ENCODE measurements around the gene CCNJL. TPM values are rescaled to one million over a fixed set of nuclear protein-coding genes. Genes with fewer than 3 reads are reported as not detected.

CCNJL gene
- total RNA-seq, 1 donor from 2014 or later: 9.4 TPM

DNA sequence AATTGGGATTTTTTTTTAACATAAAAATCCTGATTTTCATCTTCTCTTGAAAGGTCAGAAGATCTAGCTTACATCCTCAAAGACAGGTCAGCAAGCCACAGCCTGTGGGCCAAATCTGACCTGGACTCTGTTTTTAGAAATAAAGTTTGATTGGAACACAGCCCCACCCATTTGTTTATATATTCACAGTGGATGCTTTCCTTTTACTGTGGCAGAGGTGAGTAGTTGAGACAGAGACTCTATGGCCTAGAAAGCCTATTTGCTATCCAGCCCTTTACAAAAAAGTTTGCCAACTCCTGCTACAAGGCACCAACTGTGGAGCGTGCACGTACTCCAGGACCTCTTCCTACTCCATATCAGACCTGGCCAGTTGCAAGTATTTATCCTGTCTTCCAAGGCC lies 13.4 kb upstream of the CCNJL start:
- Histone ChIP-seq H3K4me1 (peaks cover 11% of the 10 kb centered on the region), H3F3A (ENCODE audit: low read depth) (peaks cover 7% of the 10 kb centered on the region), H4K20me1 (ENCODE audit: low read depth) (no peaks in the 10 kb centered on the region), H3K27ac (no peak overlapping the region), H3K79me2 (ENCODE audit: low read depth) (no peaks in the 10 kb centered on the region), H3K36me3 (no peaks in the 10 kb centered on the region), H3K27me3 (no peaks in the 10 kb centered on the region), H3K9ac (no peak overlapping the region), H2AFZ (replicated peaks) (no peak overlapping the region), H3K4me2 (no peak overlapping the region), H3K4me3 (no peak overlapping the region), H3K9me3 (ENCODE audit: low read depth) (no peaks in the 10 kb centered on the region)
- H3K27me3 Mint-ChIP-seq (ENCODE audit: insufficient read depth, low read depth): peaks cover 4% of the 10 kb centered on the region
- TF ChIP-seq, protein P1, sequence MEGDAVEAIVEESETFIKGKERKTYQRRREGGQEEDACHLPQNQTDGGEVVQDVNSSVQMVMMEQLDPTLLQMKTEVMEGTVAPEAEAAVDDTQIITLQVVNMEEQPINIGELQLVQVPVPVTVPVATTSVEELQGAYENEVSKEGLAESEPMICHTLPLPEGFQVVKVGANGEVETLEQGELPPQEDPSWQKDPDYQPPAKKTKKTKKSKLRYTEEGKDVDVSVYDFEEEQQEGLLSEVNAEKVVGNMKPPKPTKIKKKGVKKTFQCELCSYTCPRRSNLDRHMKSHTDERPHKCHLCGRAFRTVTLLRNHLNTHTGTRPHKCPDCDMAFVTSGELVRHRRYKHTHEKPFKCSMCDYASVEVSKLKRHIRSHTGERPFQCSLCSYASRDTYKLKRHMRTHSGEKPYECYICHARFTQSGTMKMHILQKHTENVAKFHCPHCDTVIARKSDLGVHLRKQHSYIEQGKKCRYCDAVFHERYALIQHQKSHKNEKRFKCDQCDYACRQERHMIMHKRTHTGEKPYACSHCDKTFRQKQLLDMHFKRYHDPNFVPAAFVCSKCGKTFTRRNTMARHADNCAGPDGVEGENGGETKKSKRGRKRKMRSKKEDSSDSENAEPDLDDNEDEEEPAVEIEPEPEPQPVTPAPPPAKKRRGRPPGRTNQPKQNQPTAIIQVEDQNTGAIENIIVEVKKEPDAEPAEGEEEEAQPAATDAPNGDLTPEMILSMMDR (IDR thresholded peaks at IDR 0.05): no peak
- no peak for TF ChIP-seq EZH2phosphoT487 (IDR thresholded peaks at IDR 0.05)
- TF ChIP-seq EZH2 (IDR thresholded peaks at IDR 0.05): no peak
- no peaks in the 10 kb centered on the region for H3K36me3 Mint-ChIP-seq
- no peak overlapping the region for H3K4me3 Mint-ChIP-seq
- H3K27ac Mint-ChIP-seq: no peak overlapping the region
- H3K4me1 Mint-ChIP-seq: peaks cover 8% of the 10 kb centered on the region
- no peak for DNase-seq (ENCODE audit: low spot score)
- no peaks in the 10 kb centered on the region for H3K9me3 Mint-ChIP-seq

DNA sequence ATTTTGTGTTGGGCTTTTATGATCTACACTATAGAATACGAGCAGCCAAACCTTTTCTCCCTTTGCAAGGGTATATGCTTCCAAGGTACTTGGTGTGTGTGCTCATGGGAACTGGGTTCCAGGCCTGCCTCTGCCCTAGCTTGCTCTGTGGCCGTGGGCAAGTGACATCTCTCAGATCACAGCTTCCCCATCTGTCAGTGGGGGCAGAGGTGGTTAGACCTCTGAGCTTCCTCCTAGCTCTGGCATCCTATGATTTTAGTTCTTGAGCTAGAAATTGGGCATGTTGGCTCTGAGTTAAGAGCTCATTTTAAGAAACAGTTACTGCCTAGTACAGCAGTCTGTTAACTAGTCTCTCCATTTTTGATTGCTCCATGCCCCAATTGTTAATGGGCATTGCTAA lies 12.5 kb upstream of the CCNJL start:
- Histone ChIP-seq H3K79me2 (ENCODE audit: low read depth) (no peaks in the 10 kb centered on the region), H3K27ac (no peak overlapping the region), H3K27me3 (no peaks in the 10 kb centered on the region), H3K4me3 (no peak overlapping the region), H3K9ac (no peak overlapping the region), H2AFZ (replicated peaks) (no peak overlapping the region), H3K4me1 (peaks cover 11% of the 10 kb centered on the region), H3K9me3 (ENCODE audit: low read depth) (no peaks in the 10 kb centered on the region), H3F3A (ENCODE audit: low read depth) (peaks cover 7% of the 10 kb centered on the region), H4K20me1 (ENCODE audit: low read depth) (no peaks in the 10 kb centered on the region), H3K36me3 (no peaks in the 10 kb centered on the region), H3K4me2 (no peak overlapping the region)
- H3K27ac Mint-ChIP-seq: no peak overlapping the region
- TF ChIP-seq EZH2phosphoT487 (IDR thresholded peaks at IDR 0.05) (no peak), EZH2 (IDR thresholded peaks at IDR 0.05) (no peak)
- TF ChIP-seq, protein P1 (IDR thresholded peaks at IDR 0.05): no peak
- no peak for DNase-seq (ENCODE audit: low spot score)
- no peaks in the 10 kb centered on the region for H3K9me3 Mint-ChIP-seq
- peaks cover 8% of the 10 kb centered on the region for H3K4me1 Mint-ChIP-seq
- H3K36me3 Mint-ChIP-seq: no peaks in the 10 kb centered on the region
- H3K4me3 Mint-ChIP-seq: no peak overlapping the region
- peaks cover 4% of the 10 kb centered on the region for H3K27me3 Mint-ChIP-seq (ENCODE audit: insufficient read depth, low read depth)

DNA sequence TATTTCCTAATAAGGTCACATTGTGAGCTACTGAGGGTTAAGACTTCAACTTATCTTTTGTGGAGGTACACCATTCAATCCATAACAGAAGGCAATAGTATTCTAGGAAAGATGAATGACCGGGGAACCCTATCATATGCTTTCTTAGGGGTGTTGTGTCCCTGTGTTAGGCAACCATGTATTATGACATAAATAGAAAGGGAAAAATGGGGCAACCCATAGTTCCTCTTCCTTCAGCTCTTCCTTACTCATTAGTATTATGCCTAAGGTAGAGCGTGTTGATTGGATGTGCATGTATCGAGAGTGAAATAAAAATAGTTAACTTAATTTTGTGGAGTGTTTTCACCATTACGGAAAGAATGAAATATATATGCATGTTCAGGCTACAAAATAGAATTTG lies 6.0 kb upstream of the CCNJL start:
- no peaks in the 10 kb centered on the region for H4K20me1 ChIP-seq (ENCODE audit: low read depth)
- H3K4me1 ChIP-seq: peaks cover 6% of the 10 kb centered on the region
- no peaks in the 10 kb centered on the region for H3K79me2 ChIP-seq (ENCODE audit: low read depth)
- no peak overlapping the region for H3K9ac ChIP-seq
- Mint-ChIP-seq H3K4me1 (peaks cover 8% of the 10 kb centered on the region), H3K9me3 (no peaks in the 10 kb centered on the region), H3K4me3 (no peak overlapping the region), H3K27me3 (ENCODE audit: insufficient read depth, low read depth) (peaks cover 2% of the 10 kb centered on the region), H3K27ac (no peak overlapping the region), H3K36me3 (no peaks in the 10 kb centered on the region)
- TF ChIP-seq EZH2phosphoT487 (IDR thresholded peaks at IDR 0.05) (no peak), EZH2 (IDR thresholded peaks at IDR 0.05) (no peak)
- TF ChIP-seq, protein P1 (IDR thresholded peaks at IDR 0.05): no peak
- H3K4me2 ChIP-seq: no peak overlapping the region
- no peak overlapping the region for H3K4me3 ChIP-seq
- no peaks in the 10 kb centered on the region for H3F3A ChIP-seq (ENCODE audit: low read depth)
- no peaks in the 10 kb centered on the region for H3K36me3 ChIP-seq
- H3K9me3 ChIP-seq (ENCODE audit: low read depth): no peaks in the 10 kb centered on the region
- H3K27ac ChIP-seq: no peak overlapping the region
- H2AFZ ChIP-seq (replicated peaks): no peak overlapping the region
- peaks cover 13% of the 10 kb centered on the region for H3K27me3 ChIP-seq
- no peak for DNase-seq (ENCODE audit: low spot score)
